DMS79 (cell line): ENCODE measurements around the gene E2F2.

Source experiments
- DNase-seq: peaks from one replicate; lab custom pipeline; 2025; lab: John Stamatoyannopoulos, UW

Gene E2F2

GRCh38 chr1:23530747-23531561 lies at the start of gene E2F2:
Gene E2F2 (minus strand): TSS chr1:23531233. CDS start chr1:23530793, 440 bp downstream.
- DNase-seq, result peak; percentile 87

- no peak for DNase-seq
Observed at GRCh38 chr1:23578997-23579363, 47.9 kb upstream of the E2F2 start.

GRCh38 chr1:23578311-23578996 lies 47.4 kb upstream of the E2F2 start:
- DNase-seq, result no peak

- no peak for DNase-seq
Observed at GRCh38 chr1:23577056-23578004, 46.3 kb upstream of the E2F2 start.

GRCh38 chr1:23576338-23577055 lies 45.5 kb upstream of the E2F2 start:
- no peak for DNase-seq

GRCh38 chr1:23575226-23575810 lies 44.3 kb upstream of the E2F2 start:
- no peak for DNase-seq

GRCh38 chr1:23574265-23574754 lies 43.3 kb upstream of the E2F2 start:
- no peak for DNase-seq

GRCh38 chr1:23573574-23574182 lies 42.6 kb upstream of the E2F2 start:
- no peak for DNase-seq

- no peak for DNase-seq
Observed at GRCh38 chr1:23571465-23571864, 40.4 kb upstream of the E2F2 start.

GRCh38 chr1:23570001-23570691 lies 39.1 kb upstream of the E2F2 start:
- no peak for DNase-seq

GRCh38 chr1:23568608-23569383 lies 37.8 kb upstream of the E2F2 start:
- DNase-seq, result no peak

- DNase-seq, result no peak
Observed at GRCh38 chr1:23567996-23568607, 37.1 kb upstream of the E2F2 start.

GRCh38 chr1:23567629-23567995 lies 36.6 kb upstream of the E2F2 start:
- no peak for DNase-seq

GRCh38 chr1:23566304-23566703 lies 35.3 kb upstream of the E2F2 start:
- DNase-seq, result no peak

GRCh38 chr1:23565776-23566175 lies 34.7 kb upstream of the E2F2 start:
- peak; percentile 96 for DNase-seq

- no peak for DNase-seq
Observed at GRCh38 chr1:23564529-23565122, 33.6 kb upstream of the E2F2 start.

GRCh38 chr1:23563755-23564374 lies 32.8 kb upstream of the E2F2 start:
- no peak for DNase-seq

- DNase-seq, result no peak
Observed at GRCh38 chr1:23563003-23563402, 32.0 kb upstream of the E2F2 start.
